ENCODE measurements around the gene CFD. TPM values are rescaled to one million over a fixed set of nuclear protein-coding genes. Genes with fewer than 3 reads are reported as not detected.

CFD gene
- total RNA-seq, 1 donor, result 19.9 TPM

DNA sequence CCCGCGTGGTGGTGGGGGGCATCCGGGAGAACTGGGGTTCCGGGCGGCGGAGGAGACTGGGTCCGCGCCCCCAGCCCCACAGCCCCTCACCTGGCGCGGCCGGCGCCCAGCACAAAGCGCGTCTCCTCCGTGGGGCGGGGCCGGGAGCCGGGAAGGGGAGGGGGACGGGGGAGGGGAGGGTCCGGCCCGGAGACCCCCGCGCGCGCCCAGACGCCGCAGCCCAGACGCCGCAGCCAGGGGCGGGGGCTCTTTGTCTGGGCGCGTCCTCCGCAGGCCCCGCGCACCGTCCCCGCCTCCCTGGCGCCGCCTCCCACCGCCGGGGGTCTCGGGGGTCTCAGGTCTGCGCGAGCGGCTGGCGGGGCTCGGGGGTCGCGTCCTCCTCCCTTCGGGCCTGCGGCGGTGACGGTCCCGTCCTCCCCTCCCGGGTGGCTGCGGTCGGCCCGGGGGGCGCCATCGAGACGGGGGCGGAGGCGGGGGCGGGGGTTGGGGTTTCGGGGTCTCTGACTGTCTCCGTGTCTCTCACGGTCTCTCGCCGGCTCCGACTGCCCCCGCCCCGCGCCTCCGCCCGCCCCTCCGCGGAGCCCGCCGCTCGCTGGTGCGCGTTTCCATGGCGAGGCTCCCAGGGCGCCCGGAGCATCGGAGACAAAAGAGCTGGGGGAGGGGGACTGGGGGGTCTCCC lies 37.5 kb upstream of the CFD start, which contains the start of gene PLPPR3:
Gene PLPPR3, minus strand, starts transcription at position 131 of the 679 bp plus-strand sequence. CDS start 396 bp downstream, outside the sequence.
- Histone ChIP-seq H3K36me3 (ENCODE audit: insufficient read depth, low read length) (no peaks in the 10 kb centered on the region), H3K4me1 (ENCODE audit: insufficient read depth, low read length) (peaks cover 8% of the 10 kb centered on the region), H3K4me2 (ENCODE audit: insufficient read depth, low read length) (peak within 1 kb of the TSS; percentile 48), H3K27me3 (ENCODE audit: insufficient read depth, low read length) (no peaks in the 10 kb centered on the region), H3K27ac (ENCODE audit: low read depth, low read length) (no peak within 1 kb of the TSS), H3K4me3 (ENCODE audit: insufficient read depth, low read length) (peak within 1 kb of the TSS; percentile 54), H2AFZ (ENCODE audit: low read length) (no peak within 1 kb of the TSS), H4K20me1 (ENCODE audit: insufficient read depth, low read length) (no peaks in the 10 kb centered on the region), H3K79me2 (ENCODE audit: insufficient read depth, low read length) (no peaks in the 10 kb centered on the region), H3K9me3 (ENCODE audit: low read depth, low read length) (no peaks in the 10 kb centered on the region)
- TF ChIP-seq, protein P1, sequence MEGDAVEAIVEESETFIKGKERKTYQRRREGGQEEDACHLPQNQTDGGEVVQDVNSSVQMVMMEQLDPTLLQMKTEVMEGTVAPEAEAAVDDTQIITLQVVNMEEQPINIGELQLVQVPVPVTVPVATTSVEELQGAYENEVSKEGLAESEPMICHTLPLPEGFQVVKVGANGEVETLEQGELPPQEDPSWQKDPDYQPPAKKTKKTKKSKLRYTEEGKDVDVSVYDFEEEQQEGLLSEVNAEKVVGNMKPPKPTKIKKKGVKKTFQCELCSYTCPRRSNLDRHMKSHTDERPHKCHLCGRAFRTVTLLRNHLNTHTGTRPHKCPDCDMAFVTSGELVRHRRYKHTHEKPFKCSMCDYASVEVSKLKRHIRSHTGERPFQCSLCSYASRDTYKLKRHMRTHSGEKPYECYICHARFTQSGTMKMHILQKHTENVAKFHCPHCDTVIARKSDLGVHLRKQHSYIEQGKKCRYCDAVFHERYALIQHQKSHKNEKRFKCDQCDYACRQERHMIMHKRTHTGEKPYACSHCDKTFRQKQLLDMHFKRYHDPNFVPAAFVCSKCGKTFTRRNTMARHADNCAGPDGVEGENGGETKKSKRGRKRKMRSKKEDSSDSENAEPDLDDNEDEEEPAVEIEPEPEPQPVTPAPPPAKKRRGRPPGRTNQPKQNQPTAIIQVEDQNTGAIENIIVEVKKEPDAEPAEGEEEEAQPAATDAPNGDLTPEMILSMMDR (IDR thresholded peaks at IDR 0.05; ENCODE audit: extremely low read depth, low read depth, low read length), result no peak
- DNase-seq (ENCODE audit: insufficient read length, low spot score, missing footprints), result peak; percentile 91

DNA sequence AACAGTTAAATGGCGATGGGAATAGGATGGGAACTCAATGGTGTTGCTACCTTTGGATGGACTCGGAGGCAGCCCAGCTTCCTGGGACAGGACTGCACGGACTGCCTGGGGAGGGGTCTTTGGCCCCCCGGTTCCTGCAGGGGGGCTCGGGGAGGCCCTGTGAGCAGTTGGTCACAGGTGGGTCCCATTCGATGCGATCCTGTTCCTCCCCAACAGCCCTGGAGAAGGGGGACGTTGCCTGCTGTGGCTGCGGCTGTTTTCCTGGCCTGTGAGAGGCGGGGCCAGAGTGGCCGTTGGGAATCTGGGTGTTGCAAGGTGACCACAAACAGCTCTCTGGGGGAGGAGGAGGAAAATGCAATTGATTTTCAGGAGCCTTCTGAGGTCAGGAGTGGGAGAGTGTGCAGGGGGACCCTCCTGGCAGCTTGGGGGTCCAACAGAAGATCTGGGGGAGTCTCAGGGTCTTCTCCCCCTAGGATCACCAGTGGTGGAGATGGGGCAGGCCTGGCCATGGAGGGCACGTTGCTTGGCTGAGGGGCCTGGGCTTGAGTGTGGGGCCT lies 35.8 kb upstream of the CFD start:
- Histone ChIP-seq H2AFZ (ENCODE audit: low read length) (peak overlapping the region; percentile 14), H3K79me2 (ENCODE audit: insufficient read depth, low read length) (no peaks in the 10 kb centered on the region), H3K36me3 (ENCODE audit: insufficient read depth, low read length) (no peaks in the 10 kb centered on the region), H3K4me2 (ENCODE audit: insufficient read depth, low read length) (peak overlapping the region; percentile 65), H3K9me3 (ENCODE audit: low read depth, low read length) (no peaks in the 10 kb centered on the region), H3K4me1 (ENCODE audit: insufficient read depth, low read length) (peaks cover 8% of the 10 kb centered on the region), H3K27ac (ENCODE audit: low read depth, low read length) (no peak overlapping the region), H4K20me1 (ENCODE audit: insufficient read depth, low read length) (no peaks in the 10 kb centered on the region), H3K4me3 (ENCODE audit: insufficient read depth, low read length) (peak overlapping the region; percentile 29), H3K27me3 (ENCODE audit: insufficient read depth, low read length) (no peaks in the 10 kb centered on the region)
- peak; percentile 98 for DNase-seq (ENCODE audit: insufficient read length, low spot score, missing footprints)
- TF ChIP-seq, protein P1 (IDR thresholded peaks at IDR 0.05; ENCODE audit: extremely low read depth, low read depth, low read length), result no peak

DNA sequence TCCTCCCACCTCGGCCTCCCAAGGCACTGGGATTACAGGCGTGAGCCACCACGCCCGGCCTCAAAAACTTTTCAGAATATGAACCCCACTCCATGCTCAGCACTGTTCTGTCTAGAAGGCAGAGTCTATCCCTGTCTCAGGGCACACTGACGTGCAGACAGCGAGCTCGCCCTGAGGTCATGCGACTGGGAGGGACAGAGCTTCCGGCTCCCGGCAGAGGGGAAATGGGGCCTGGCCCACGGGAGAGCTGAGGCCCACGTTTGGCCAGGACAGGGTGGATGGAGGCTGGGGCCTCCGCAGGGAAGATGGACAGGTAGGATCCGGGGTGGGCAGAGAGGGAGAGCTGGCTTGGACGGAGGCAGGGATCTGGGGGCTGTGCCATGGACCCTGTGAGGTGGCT lies 34.6 kb upstream of the CFD start:
- Histone ChIP-seq H3K4me1 (ENCODE audit: insufficient read depth, low read length) (peaks cover 8% of the 10 kb centered on the region), H3K4me3 (ENCODE audit: insufficient read depth, low read length) (no peak overlapping the region), H3K9me3 (ENCODE audit: low read depth, low read length) (no peaks in the 10 kb centered on the region), H3K79me2 (ENCODE audit: insufficient read depth, low read length) (no peaks in the 10 kb centered on the region), H3K27ac (ENCODE audit: low read depth, low read length) (no peak overlapping the region), H3K27me3 (ENCODE audit: insufficient read depth, low read length) (no peaks in the 10 kb centered on the region), H2AFZ (ENCODE audit: low read length) (no peak overlapping the region), H3K4me2 (ENCODE audit: insufficient read depth, low read length) (no peak overlapping the region), H3K36me3 (ENCODE audit: insufficient read depth, low read length) (no peaks in the 10 kb centered on the region), H4K20me1 (ENCODE audit: insufficient read depth, low read length) (no peaks in the 10 kb centered on the region)
- TF ChIP-seq, protein P1 (IDR thresholded peaks at IDR 0.05; ENCODE audit: extremely low read depth, low read depth, low read length), result no peak
- DNase-seq (ENCODE audit: insufficient read length, low spot score, missing footprints), result no peak

DNA sequence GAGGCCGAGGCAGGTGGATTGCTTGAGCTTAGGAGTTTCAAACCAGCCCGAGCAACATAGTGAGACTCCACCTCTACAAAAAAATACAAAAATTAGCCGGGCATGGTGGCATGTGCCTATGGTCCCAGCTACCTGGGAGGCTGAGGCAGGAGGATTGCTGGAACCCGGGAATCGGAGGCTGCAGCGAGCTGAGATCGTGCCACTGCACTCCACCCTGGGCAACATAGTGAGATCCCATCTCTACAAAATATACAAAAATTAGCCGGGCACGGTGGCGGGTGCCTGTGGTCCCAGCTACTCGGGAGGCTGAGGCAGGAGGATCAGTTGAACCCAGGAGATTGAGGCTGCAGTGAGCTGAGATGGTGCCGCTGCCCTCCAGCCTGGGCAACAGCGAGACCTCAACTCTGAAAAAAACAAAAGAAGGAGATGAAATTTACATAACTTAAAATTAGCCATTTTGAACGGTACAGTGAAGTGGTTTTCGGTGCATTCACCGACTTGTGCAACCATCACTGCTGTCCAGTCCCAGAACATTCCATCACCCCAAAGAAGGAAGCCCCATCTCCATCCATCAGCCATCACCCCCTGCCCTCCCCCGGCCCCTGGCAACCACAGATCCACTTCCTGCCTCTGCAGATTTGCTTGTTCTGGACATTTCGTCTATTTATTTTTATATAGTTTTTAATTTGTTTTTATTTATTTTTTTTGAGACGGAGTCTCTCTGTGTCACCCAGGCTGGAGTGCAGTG lies 33.4 kb upstream of the CFD start:
- TF ChIP-seq, protein P1 (IDR thresholded peaks at IDR 0.05; ENCODE audit: extremely low read depth, low read depth, low read length), result no peak
- H3K9me3 ChIP-seq (ENCODE audit: low read depth, low read length), result no peaks in the 10 kb centered on the region
- H3K4me1 ChIP-seq (ENCODE audit: insufficient read depth, low read length), result peaks cover 8% of the 10 kb centered on the region
- H3K27me3 ChIP-seq (ENCODE audit: insufficient read depth, low read length), result no peaks in the 10 kb centered on the region
- no peak overlapping the region for H2AFZ ChIP-seq (ENCODE audit: low read length)
- H3K4me2 ChIP-seq (ENCODE audit: insufficient read depth, low read length), result no peak overlapping the region
- no peak for DNase-seq (ENCODE audit: insufficient read length, low spot score, missing footprints)
- H3K27ac ChIP-seq (ENCODE audit: low read depth, low read length), result no peak overlapping the region
- no peak overlapping the region for H3K4me3 ChIP-seq (ENCODE audit: insufficient read depth, low read length)
- no peaks in the 10 kb centered on the region for H3K36me3 ChIP-seq (ENCODE audit: insufficient read depth, low read length)
- H4K20me1 ChIP-seq (ENCODE audit: insufficient read depth, low read length), result no peaks in the 10 kb centered on the region
- H3K79me2 ChIP-seq (ENCODE audit: insufficient read depth, low read length), result no peaks in the 10 kb centered on the region

All from osteoblast (primary cell).